Activated CD4-positive, alpha-beta T cell treated with anti-CD3 and anti-CD28 coated beads, Interleukin-2, amount 10 ng/mL, durations not matched to agents 24 days and 14 days (primary cell): ENCODE measurements around the gene PRDM2. TPM values are rescaled to one million over a fixed set of nuclear protein-coding genes. Genes with fewer than 3 reads are reported as not detected.
A peak's percentile ranks its signal among the peaks of the same experiment; 100 is the strongest.
"Not testable (repeated sequence)": the region's sequence is repeated elsewhere in the genome, so short reads cannot be mapped to it uniquely, and the experiment has no call there.

Experiments used
- DNase-seq: peaks from one replicate; pipeline ENCODE4 v3.0.0; 2022
- H3K27ac Mint-ChIP-seq: one replicate; pipeline ENCODE4 v1.8.0; 2022; ENCODE audit warnings: mild to moderate bottlenecking, mixed read lengths
- H3K27me3 Mint-ChIP-seq: one replicate; pipeline ENCODE4 v1.8.0; 2022; ENCODE audit warnings: mixed read lengths
- H3K36me3 Mint-ChIP-seq: one replicate; pipeline ENCODE4 v1.8.0; 2022; ENCODE audit warnings: low read depth, mild to moderate bottlenecking, mixed read lengths
- H3K4me1 Mint-ChIP-seq: one replicate; pipeline ENCODE4 v1.8.0; 2021; ENCODE audit warnings: mixed read lengths
- H3K4me3 Mint-ChIP-seq: one replicate; pipeline ENCODE4 v1.8.0; 2022; ENCODE audit warnings: mild to moderate bottlenecking, moderate library complexity, mixed read lengths
- H3K9me3 Mint-ChIP-seq: one replicate; pipeline ENCODE4 v1.8.0; 2021; ENCODE audit warnings: mixed read lengths
- intact Hi-C: fragments of 100-400 bp; cut with micrococcal nuclease; formaldehyde crosslinking; loops from one replicate; pipeline ENCODE4 v1.15.1; 2023
- total RNA-seq: library from RNA; stranded (reverse); gene quantifications from 2 replicates; pipeline ENCODE4 v1.2.3, GENCODE V29; 2022

PRDM2 gene
- total RNA-seq, 1 donor from 2014 or later, result 45.9 TPM

DNA sequence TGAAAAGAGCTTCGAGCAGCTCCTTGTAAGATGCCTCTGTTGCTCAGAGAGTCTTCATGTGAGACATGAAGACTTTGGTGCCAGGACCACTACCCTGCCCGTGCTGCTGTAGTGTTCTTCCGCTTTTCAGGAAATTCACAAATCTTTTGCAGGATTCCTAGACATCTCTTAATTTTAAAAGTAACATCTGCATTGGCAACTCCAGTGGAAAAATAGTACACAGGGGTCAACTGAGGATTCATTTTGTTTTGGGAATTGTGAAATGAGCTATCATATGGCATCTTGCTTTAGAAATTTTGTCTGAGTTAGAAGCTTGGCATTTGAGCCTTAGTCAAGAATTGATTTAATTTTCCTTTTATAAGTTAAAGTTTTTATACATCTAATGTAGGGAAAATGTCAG lies 7.2 kb downstream of the PRDM2 start:
- intact Hi-C loops, result no loop called here
- peaks cover 10% of the 10 kb centered on the region for H3K36me3 Mint-ChIP-seq

DNA sequence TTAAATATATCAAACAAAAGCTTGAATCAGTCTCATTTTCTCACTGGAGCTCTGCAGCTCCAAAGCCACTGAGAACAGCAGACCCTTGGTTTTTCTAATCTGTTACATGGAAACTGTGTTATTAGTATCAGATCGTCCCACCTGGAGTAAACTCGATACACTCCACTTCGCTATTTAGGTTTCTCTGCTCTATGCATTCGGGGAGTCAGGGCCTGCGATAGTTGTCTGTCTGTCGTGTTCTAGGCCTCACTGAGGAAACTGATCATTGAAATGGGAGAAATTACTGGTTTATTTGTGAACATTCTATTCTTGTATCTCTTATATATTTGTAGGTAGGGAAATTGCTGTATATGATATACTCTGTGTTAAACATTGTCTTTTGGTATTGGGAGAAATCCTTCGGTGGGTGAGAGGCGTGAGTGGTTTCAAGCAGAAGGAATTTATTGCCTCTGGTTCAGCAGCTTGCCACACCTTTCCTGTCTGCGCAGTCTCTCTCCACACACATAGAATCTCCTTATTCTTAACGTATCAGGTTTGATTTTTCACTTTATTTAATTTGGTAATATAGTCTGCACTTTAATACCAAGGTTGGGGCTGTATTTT lies 8.5 kb downstream of the PRDM2 start:
- no peaks in the 10 kb centered on the region for H3K27me3 Mint-ChIP-seq
- DNase-seq, result no peak
- H3K36me3 Mint-ChIP-seq, result peaks cover 7% of the 10 kb centered on the region
- H3K27ac Mint-ChIP-seq, result no peak overlapping the region
- H3K4me1 Mint-ChIP-seq, result peaks cover 22% of the 10 kb centered on the region
- no peaks in the 10 kb centered on the region for H3K9me3 Mint-ChIP-seq
- no peak overlapping the region for H3K4me3 Mint-ChIP-seq
- intact Hi-C loops, result no loop called here

More for the DNA sequence above, 7.2 kb downstream of the PRDM2 start:
- no peaks in the 10 kb centered on the region for H3K9me3 Mint-ChIP-seq
- H3K4me3 Mint-ChIP-seq, result no peak overlapping the region
- H3K27ac Mint-ChIP-seq, result no peak overlapping the region
- H3K4me1 Mint-ChIP-seq, result peaks cover 26% of the 10 kb centered on the region
- H3K27me3 Mint-ChIP-seq, result no peaks in the 10 kb centered on the region
- peak; percentile 26 for DNase-seq

DNA sequence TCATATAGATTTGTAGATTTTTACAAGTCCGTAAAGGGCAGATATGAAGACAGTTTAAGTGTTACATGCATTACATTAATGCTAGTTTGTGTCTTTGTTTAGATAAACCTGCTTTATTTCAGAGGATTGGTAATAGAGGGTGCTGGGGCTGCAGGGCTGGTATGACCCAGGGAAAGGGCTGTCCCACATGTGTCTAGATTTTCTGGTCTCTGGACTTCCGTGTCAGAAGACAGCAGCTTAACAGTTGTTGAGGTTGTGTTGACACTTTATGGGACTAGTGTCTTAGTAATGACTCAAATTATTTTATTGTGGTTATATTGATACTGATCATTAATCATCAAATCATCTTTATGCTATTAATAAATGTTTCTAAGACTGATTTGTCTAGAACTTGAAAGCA lies 10.1 kb downstream of the PRDM2 start:
- no peaks in the 10 kb centered on the region for H3K27me3 Mint-ChIP-seq
- H3K27ac Mint-ChIP-seq, result no peak overlapping the region
- DNase-seq, result peak; percentile 38
- peaks cover 15% of the 10 kb centered on the region for H3K4me1 Mint-ChIP-seq
- no peak overlapping the region for H3K4me3 Mint-ChIP-seq
- intact Hi-C loops, result no loop called here
- H3K9me3 Mint-ChIP-seq, result no peaks in the 10 kb centered on the region
- H3K36me3 Mint-ChIP-seq, result peaks cover 7% of the 10 kb centered on the region

DNA sequence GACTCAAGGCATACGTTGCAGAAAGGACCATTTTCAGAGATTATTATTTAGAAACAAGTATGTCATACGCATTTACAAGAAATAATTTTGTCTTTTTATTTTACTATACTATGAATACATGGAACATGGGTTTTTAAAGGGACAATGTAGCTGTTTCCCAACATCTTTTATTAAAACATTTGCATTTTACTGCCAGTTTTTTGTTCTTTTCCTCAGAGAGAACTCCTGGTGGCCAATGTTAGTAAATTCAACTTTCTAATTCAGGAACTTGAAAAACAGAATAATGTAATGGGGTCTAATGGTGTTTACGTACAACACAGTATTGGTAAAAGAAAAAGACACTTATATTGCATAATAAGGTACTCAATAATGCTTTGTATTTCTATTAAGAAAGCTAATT lies 14.9 kb downstream of the PRDM2 start:
- H3K4me1 Mint-ChIP-seq, result peaks cover 7% of the 10 kb centered on the region
- H3K27ac Mint-ChIP-seq, result no peak overlapping the region

DNA sequence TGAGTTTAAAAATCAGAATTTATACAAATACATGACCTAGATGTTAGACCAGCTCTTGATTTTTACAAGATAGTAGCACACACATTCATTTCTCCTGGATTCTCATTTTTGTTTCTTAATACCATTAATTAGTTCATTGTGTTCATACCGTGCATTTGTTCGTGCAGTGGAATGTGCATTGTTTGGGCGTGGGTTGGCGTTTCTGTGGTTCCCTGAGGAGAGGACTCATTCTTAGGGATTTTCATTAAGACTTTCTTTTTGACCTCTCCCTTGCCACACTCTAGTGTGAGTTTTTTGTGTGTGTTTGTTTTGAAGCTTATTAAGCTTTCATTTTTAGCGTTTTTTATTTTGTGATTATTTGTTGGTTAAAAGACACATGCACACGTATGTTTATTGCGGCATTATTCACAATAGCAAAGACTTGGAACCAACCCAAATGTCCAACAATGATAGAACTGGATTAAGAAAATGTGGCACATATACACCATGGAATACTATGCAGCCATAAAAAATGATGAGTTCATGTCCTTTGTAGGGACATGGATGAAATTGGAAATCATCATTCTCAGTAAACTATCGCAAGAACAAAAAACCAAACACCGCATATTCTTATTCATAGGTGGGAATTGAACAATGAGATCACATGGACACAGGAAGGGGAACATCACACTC lies 15.8 kb downstream of the PRDM2 start:
- H3K9me3 Mint-ChIP-seq, H3K36me3 Mint-ChIP-seq, DNase-seq, H3K4me3 Mint-ChIP-seq, intact Hi-C loops, H3K27me3 Mint-ChIP-seq, H3K27ac Mint-ChIP-seq, H3K4me1 Mint-ChIP-seq: not testable (repeated sequence)

More for the DNA sequence above, 14.9 kb downstream of the PRDM2 start:
- Mint-ChIP-seq H3K36me3 (peaks cover 7% of the 10 kb centered on the region), H3K9me3 (no peaks in the 10 kb centered on the region), H3K27me3 (no peaks in the 10 kb centered on the region), H3K4me3 (no peak overlapping the region)
- intact Hi-C loops, result no loop called here
- no peak for DNase-seq

DNA sequence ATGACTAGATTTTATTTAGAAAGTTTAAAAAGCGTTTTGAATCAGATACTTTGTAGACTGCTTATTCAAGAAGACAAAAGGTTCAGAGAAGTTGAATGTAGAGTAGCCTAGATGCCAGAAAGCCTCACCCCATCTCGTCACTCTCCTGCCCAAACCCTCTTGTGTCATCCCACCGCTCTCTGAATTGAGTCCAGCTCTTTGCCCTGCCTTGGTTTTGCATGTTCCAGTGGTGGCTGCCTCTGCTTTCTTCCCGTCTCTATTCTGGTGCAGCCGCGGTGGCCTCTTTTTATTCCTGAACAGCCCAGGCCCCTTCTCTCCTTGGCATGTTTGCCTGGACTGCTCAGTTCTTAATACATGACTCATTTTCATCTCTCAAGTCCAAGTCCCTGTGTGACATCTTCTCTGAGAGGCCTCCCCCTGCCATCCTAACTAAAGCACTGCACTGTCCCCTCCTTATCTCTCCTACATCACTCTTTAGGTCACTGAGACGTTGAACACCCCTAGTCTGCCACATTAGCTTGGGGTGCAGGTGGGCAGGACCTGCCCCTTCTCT lies 22.9 kb downstream of the PRDM2 start:
- Mint-ChIP-seq H3K9me3 (no peaks in the 10 kb centered on the region), H3K4me3 (no peak overlapping the region), H3K36me3 (peaks cover 1% of the 10 kb centered on the region), H3K4me1 (peaks cover 13% of the 10 kb centered on the region), H3K27me3 (no peaks in the 10 kb centered on the region), H3K27ac (no peak overlapping the region)
- intact Hi-C loops, result no loop called here
- no peak for DNase-seq

DNA sequence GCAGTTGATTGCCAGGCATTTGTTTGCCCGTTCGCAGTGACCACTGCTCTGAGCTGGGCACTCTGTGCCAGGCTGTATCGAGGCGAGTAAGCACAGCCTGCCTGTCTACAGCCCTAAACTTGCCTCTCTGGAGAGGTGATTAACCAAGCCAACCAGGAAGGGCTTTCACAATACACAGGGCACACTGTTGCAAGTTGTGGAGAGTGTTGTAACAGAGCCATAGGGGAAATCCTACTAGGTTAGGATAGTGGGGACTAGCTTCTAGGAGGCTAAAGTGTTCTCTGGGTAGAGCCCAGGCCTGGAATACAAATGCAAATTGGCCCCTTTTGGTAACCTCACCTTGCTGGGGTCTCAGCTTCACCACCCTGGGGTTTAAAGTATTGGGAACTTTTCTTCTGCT lies 23.8 kb downstream of the PRDM2 start:
- intact Hi-C loops, result no loop called here
- Mint-ChIP-seq H3K9me3 (no peaks in the 10 kb centered on the region), H3K27me3 (no peaks in the 10 kb centered on the region), H3K36me3 (peaks cover 1% of the 10 kb centered on the region), H3K4me3 (no peak overlapping the region), H3K27ac (no peak overlapping the region), H3K4me1 (peaks cover 17% of the 10 kb centered on the region)
- no peak for DNase-seq

DNA sequence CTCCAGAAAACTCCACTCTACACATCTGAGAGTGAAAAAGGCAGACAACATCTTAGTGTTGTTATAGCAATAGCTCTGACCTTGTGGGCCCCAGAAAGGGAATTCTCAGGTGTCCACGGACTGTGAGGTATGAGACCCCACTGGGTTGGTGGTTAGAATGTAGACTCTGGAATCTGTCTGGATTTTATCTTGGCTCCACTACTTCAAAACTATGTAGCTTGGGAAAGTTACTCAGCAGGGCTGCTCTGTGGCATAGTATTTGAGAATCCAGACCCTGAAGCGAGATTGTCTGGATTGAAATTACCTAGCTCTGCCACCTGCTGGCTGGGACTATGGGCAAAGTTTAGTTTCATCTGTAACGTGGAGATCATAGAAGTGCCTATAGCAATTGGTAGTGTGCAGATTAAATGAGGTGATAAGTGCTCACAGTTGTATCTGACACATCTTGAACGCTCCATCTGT lies 25.8 kb downstream of the PRDM2 start:
- DNase-seq, result peak; percentile 85
- Mint-ChIP-seq H3K9me3 (no peaks in the 10 kb centered on the region), H3K27me3 (no peaks in the 10 kb centered on the region), H3K36me3 (peaks cover 1% of the 10 kb centered on the region), H3K27ac (no peak overlapping the region), H3K4me1 (peaks cover 28% of the 10 kb centered on the region), H3K4me3 (no peak overlapping the region)
- intact Hi-C loops, result loop anchor here (1.0 kb wide), 1 partner anchor 60 kb away; no protein-coding TSS in a partner anchor

DNA sequence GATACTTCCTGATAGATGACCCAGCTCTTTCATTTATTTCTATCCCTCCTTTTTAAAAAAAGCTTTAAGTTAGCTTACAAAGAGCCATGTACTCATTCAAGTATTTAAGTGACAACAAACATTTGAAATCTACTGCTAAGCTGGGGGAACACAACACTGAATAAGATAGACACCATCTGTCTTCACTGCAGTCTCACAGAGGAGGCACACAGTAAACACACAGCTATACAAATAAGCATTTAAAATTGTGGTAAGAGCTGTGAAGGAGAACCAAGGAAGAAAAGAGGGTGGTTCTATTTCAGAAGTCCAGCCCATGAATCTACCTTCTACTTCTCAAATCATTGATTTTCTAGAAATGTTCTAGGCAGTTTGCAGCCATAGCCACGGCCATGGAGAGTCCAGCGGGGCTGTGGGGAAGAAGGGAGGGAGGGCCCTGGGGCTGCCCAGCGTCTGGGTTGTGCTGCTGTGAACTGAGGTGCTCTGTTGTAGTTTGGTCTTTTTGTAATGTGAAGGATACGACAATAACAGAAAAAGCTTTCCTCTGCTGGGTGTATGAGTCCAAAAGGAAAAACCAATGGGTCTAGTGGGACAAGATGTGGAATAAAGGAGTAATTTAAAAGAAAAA lies 28.2 kb downstream of the PRDM2 start:
- peak overlapping the region; percentile 49 for H3K27ac Mint-ChIP-seq
- no peaks in the 10 kb centered on the region for H3K27me3 Mint-ChIP-seq
- no peaks in the 10 kb centered on the region for H3K9me3 Mint-ChIP-seq
- intact Hi-C loops, result no loop called here
- no peak for DNase-seq
- H3K36me3 Mint-ChIP-seq, result peaks cover 6% of the 10 kb centered on the region
- no peak overlapping the region for H3K4me3 Mint-ChIP-seq
- H3K4me1 Mint-ChIP-seq, result peaks cover 49% of the 10 kb centered on the region

DNA sequence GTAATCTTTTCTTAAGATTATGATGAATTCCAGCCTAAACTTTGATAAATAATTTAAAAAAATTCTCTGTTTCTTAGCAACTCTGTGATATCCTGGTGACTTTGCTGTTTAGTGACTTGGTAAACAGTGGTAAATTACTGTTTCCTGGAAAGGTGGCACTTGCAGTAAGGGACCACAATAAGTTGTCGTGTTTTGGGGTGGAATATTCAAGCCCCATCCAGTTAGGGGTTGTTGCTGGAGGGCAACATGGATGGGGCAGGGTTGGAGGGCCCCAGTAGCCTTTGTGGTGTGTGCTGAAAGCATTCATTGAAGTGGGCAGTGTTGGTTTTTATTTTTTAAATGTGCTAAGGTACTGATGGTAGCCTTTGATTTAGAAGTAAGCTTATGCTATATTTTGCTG lies 30.3 kb downstream of the PRDM2 start:
- peak overlapping the region; percentile 100 for H3K27ac Mint-ChIP-seq
- H3K27me3 Mint-ChIP-seq, result no peaks in the 10 kb centered on the region
- intact Hi-C loops, result loop anchor here (1.0 kb wide), 1 partner anchor 29 kb away; no protein-coding TSS in a partner anchor
- no peaks in the 10 kb centered on the region for H3K9me3 Mint-ChIP-seq
- peaks cover 14% of the 10 kb centered on the region for H3K36me3 Mint-ChIP-seq
- peak; percentile 76 for DNase-seq
- peak overlapping the region; percentile 93 for H3K4me3 Mint-ChIP-seq
- peaks cover 56% of the 10 kb centered on the region for H3K4me1 Mint-ChIP-seq

DNA sequence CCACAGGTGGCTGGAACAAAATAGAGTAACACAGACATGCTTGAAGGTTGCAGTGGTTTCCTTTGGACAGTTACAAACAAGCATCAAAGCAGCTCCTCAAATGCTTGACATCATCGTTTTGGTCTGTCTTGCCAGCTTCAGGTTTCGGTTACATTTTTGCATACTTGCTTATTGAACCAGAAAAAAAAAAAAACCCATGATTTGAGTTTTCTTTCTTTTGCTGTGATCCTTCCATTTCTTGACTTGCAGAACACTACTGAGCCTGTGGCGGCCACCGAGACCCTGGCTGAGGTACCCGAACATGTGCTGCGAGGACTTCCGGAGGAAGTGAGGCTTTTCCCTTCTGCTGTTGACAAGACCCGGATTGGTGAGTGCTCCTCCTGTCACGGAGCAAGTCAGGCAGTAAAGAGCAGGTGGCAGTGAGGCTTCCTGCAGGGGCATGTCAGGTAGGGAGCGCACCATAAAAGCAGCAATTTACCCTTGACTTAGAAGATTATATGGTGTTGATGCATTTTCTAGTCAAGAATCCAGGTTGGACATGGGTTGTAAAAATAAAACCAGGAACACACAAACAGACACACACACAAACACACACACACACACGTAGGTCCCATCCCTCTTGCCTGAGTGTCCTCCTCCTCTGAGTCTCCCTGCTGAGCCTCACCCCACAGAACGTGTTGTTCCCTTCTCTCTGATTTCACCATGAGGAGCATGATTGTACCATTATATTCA lies 30.9 kb downstream of the PRDM2 start:
- intact Hi-C loops, result loop anchor here (1.0 kb wide), 2 partner anchors 18 to 30 kb away; no protein-coding TSS in a partner anchor
- H3K27ac Mint-ChIP-seq, result peak overlapping the region; percentile 100
- H3K27me3 Mint-ChIP-seq, result no peaks in the 10 kb centered on the region
- H3K4me3 Mint-ChIP-seq, result peak overlapping the region; percentile 93
- peak; percentile 95 for DNase-seq
- H3K4me1 Mint-ChIP-seq, result peaks cover 53% of the 10 kb centered on the region
- peaks cover 18% of the 10 kb centered on the region for H3K36me3 Mint-ChIP-seq
- no peaks in the 10 kb centered on the region for H3K9me3 Mint-ChIP-seq

DNA sequence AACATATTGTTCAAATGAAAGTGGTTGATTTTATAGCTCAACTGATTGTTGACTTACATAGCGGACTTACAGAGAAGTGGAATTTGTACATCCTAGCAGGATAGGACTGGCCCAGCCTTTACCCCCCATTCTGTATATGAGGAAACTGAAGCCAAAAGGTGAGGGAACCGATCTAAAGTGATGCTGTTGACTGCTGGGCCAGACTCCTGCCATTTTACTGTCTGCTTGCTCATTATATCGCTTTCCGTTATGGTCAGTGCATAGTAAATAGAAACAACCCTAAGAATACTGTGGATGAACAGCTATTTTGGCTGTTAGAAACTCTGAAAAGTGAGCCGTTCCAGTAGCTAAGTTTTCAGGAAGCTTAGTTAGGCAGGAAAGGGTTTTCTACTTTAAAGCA lies 31.9 kb downstream of the PRDM2 start:
- H3K4me1 Mint-ChIP-seq, result peaks cover 51% of the 10 kb centered on the region
- peak overlapping the region; percentile 100 for H3K27ac Mint-ChIP-seq
- intact Hi-C loops, result loop anchor here (1.0 kb wide), 1 partner anchor 17 kb away; no protein-coding TSS in a partner anchor
- H3K4me3 Mint-ChIP-seq, result peak overlapping the region; percentile 93
- H3K36me3 Mint-ChIP-seq, result peaks cover 18% of the 10 kb centered on the region
- DNase-seq, result peak; percentile 64
- H3K27me3 Mint-ChIP-seq, result no peaks in the 10 kb centered on the region
- no peaks in the 10 kb centered on the region for H3K9me3 Mint-ChIP-seq

DNA sequence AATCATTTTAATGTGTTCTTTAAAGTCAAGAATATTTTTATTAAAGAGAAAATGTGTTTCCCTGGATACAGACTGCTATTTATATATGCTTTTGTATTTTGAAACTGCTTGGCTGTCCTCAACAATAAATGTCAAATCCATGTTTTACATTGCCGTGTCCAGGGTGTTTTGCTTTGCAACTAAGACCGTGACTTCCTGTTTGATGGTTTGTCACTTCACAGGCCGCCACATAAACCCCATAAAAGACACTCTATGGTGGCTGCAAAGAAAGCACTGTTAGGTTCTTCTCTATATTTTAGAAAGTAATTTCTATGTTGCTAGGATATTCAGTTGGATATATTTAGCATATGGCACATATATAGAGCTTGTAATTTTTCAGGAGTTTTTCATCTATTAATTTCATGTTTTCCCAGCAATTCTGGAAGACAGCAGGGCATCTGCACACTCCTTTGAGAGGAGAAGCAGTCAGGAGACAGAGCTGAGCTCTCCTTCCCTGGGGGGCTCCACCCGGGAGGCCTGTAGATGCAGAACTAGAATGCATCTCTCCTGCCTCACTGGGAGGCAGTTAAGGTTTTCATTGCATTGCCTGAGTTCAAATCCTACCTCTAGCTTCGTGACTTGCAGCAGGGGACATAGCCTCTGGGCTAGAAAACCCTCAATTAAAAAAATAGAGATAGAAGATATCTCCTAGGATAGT lies 33.1 kb downstream of the PRDM2 start:
- intact Hi-C loops, result no loop called here
- Mint-ChIP-seq H3K9me3 (no peaks in the 10 kb centered on the region), H3K4me1 (peaks cover 56% of the 10 kb centered on the region), H3K36me3 (peaks cover 19% of the 10 kb centered on the region), H3K27ac (peak overlapping the region; percentile 82), H3K4me3 (peak overlapping the region; percentile 64), H3K27me3 (no peaks in the 10 kb centered on the region)
- peak; percentile 84 for DNase-seq
